Thyroid gland (tissue), 4 donors: ENCODE measurements around the gene MYOD1.

Source experiments
- CTCF ChIP-seq, 6 experiments: fragments of 200-600 bp in 3 of 6; fragments of 450-650 bp in 3 of 6; sonication (generic) in 3 of 6; IDR thresholded peaks; one replicate each; pipeline ENCODE4 v1.5.1; 2016 to 2019; ENCODE audit warnings: antibody characterized with exemption in 6 of 6, mild to moderate bottlenecking in 2 of 6, inconsistent platforms in 1 of 6, moderate library complexity in 1 of 6
- POLR2A ChIP-seq, 2 donors: fragments of 450-650 bp; IDR thresholded peaks; one replicate each; pipeline ENCODE4 v1.6.1; 2017; ENCODE audit warnings: antibody characterized with exemption in 2 of 2, mild to moderate bottlenecking in 2 of 2, moderate library complexity in 1 of 2

DNA sequence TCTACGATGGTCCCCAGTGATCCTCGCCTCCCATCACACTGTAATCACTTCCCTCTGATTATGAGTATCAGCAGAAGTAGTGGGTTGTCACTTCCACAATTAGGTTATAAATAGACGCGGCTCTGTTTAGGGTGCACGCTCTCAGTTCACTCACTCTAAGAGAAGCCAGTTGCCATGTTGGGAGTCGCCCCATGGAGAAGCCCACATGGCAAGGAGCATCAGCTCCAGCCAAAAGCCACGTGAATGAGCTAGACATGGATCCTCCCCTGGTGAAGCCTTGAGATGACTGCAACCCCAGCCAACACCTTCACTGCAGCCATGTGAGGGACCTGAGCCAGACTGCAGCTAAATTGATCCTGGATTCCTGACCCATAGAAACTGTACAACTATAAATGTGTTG lies 26.4 kb upstream of the MYOD1 start:
- no peak for TF ChIP-seq CTCF (IDR thresholded peaks at IDR 0.05)
- no peak for TF ChIP-seq POLR2A (IDR thresholded peaks at IDR 0.05)
